ENCODE measurements around the gene APBA2.
"Not testable (repeated sequence)": the region's sequence is repeated elsewhere in the genome, so short reads cannot be mapped to it uniquely, and the experiment has no call there.

APBA2 gene

GRCh38 chr15:29044503-29044901 is 158.7 kb downstream of the APBA2 start:
- DNase-seq: no peak

- DNase-seq: not testable (repeated sequence)
Measured at GRCh38 chr15:29045161-29045560, 159.4 kb downstream of the APBA2 start.

- no peak for DNase-seq
Measured at GRCh38 chr15:29045717-29046116, 159.9 kb downstream of the APBA2 start.

GRCh38 chr15:29046281-29046810 is 160.6 kb downstream of the APBA2 start:
- DNase-seq: no peak

- no peak for DNase-seq
Measured at GRCh38 chr15:29046977-29047376, 161.2 kb downstream of the APBA2 start.

GRCh38 chr15:29048011-29048410 is 162.2 kb downstream of the APBA2 start:
- DNase-seq: no peak

- no peak for DNase-seq
Measured at GRCh38 chr15:29050870-29051269, 165.1 kb downstream of the APBA2 start.

- DNase-seq: no peak
Measured at GRCh38 chr15:29051422-29051821, 165.6 kb downstream of the APBA2 start.

GRCh38 chr15:29053006-29053405 is 167.2 kb downstream of the APBA2 start:
- no peak for DNase-seq

- no peak for DNase-seq
Measured at GRCh38 chr15:29053661-29054131, 167.9 kb downstream of the APBA2 start.

GRCh38 chr15:29054171-29055045 is 168.6 kb downstream of the APBA2 start:
- DNase-seq: no peak

GRCh38 chr15:29055876-29056275 is 170.1 kb downstream of the APBA2 start:
- DNase-seq: no peak

GRCh38 chr15:29056839-29057450 is 171.2 kb downstream of the APBA2 start:
- no peak for DNase-seq

- DNase-seq: no peak
Measured at GRCh38 chr15:29057856-29058255, 172.1 kb downstream of the APBA2 start.

- no peak for DNase-seq
Measured at GRCh38 chr15:29058903-29059539, 173.2 kb downstream of the APBA2 start.

GRCh38 chr15:29059871-29060640 is 174.3 kb downstream of the APBA2 start:
- no peak for DNase-seq

GRCh38 chr15:29061746-29062145 is 176.0 kb downstream of the APBA2 start:
- DNase-seq: no peak

GRCh38 chr15:29062179-29062591 is 176.4 kb downstream of the APBA2 start:
- DNase-seq: no peak

- no peak for DNase-seq
Measured at GRCh38 chr15:29062626-29063025, 176.9 kb downstream of the APBA2 start.

- DNase-seq: no peak
Measured at GRCh38 chr15:29063646-29064045, 177.9 kb downstream of the APBA2 start.

- no peak for DNase-seq
Measured at GRCh38 chr15:29064290-29064689, 178.5 kb downstream of the APBA2 start.

- DNase-seq: no peak
Measured at GRCh38 chr15:29064731-29065130, 179.0 kb downstream of the APBA2 start.

GRCh38 chr15:29065571-29065970 is 179.8 kb downstream of the APBA2 start:
- DNase-seq: no peak

Measured in stimulated activated CD4-positive, alpha-beta T cell treated with anti-CD3 and anti-CD28 coated beads, Interleukin-12 subunit alpha, Interleukin-12 subunit beta, amount 100 ng/mL, for 4 hours (primary cell).